GM12864 (cell line): ENCODE measurements around the gene BTBD8.

Experiments used
- DNase-seq: peaks from one replicate; pipeline ENCODE4 v3.0.0-alpha.2; 2011; ENCODE audit warnings: low read depth
- H3K4me3 ChIP-seq: 2 replicates; pipeline ENCODE4 v1.5.1; 2011; ENCODE audit warnings: mild to moderate bottlenecking, low read depth, low read length, control low read depth
- CTCF ChIP-seq: IDR thresholded peaks from 2 replicates; pipeline ENCODE4 v1.5.1; 2011; ENCODE audit warnings: low read depth, mild to moderate bottlenecking, moderate library complexity, low read length, control low read depth, inconsistent platforms; ENCODE audit errors: missing control alignments

BTBD8 gene

DNA sequence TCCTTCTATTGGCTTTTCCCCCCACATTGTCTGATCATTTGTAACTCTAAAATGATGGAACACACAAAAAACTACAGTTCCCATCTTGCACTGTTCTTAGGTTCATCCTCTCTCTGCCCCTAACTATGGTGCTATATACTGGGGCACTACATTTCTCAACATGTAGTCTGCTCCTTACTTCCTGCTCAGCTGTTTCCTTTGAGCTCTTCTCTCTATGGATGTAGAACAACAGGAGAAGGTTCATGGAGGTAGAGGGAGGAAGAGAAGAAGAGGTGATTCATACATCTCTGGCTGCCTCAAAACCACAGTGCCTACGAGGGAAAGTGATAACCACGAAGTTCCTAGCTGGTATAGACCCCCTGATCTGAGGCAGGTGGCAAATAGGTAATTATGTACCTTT is 130.6 kb downstream of the BTBD8 start:
- DNase-seq = no peak
- TF ChIP-seq CTCF = no peak
- H3K4me3 ChIP-seq = no peak overlapping the region

DNA sequence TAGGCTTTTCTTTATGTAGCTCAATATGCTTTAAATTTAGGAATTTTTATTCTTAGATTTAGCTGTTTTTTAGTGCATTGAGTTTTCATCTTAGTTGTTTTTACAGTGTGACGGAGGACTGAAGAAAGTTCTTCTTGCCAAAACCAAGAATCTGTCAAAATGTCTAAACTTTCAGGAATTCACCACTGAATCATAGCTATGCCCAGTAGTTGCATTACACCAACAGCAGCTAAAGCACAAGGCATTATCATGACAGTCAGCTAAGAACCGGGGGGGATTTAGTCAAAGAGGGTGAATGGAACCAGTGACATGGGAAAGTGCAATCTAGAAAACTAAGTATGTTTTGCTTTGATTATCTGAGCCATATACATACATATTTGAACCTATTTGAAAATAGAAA is 131.0 kb downstream of the BTBD8 start:
- TF ChIP-seq CTCF = no peak
- no peak for DNase-seq

DNA sequence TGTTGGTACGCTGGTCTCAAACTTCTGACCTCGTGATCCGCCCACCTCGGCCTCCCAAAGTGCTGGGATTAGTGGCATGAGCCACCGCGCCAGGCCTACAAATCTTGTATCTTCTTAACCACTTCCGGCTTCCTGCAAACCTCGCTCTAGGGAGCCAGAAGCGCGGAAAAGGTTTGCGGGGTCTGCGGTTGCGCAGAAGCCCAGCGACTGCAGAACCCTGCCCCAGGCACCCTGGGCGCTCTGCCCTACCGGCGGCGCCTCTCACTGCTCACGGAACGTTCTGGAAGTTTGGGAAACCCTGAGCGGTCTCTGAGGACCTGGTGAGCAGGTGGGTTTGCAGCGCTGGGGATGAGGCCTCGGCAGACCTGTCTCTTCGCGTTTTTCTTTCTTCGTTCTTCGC is 137.6 kb downstream of the BTBD8 start, which contains the start of gene C1orf146:
C1orf146 (plus strand) TSS at position 195 of the 400 bp plus-strand sequence. CDS start 13,506 bp downstream, outside the sequence.
- no peak within 1 kb of the TSS for H3K4me3 ChIP-seq
- TF ChIP-seq CTCF = no peak
- no peak for DNase-seq

More for the DNA sequence above, 131.0 kb downstream of the BTBD8 start:
- H3K4me3 ChIP-seq = no peak overlapping the region

DNA sequence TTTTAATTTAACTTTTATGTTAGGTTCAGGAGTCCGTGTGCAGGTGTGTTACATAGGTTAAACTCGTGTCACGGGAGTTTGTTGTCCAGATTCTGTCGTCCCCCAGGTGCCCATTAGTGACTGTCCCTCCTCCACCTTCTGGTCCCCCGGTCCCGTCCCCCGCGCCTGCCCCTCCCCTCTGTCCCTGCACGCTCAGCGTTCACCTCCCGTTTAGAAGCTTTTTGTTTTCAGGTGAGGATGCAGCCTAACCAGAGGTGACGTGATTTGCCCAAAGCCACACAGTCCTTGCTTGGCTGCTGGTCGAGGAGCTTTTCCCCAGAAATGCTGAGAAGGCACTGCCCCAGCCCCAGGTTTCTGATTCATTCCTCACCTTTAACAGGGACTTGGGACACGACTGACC is 138.4 kb downstream of the BTBD8 start:
- H3K4me3 ChIP-seq = no peak overlapping the region
- no peak for TF ChIP-seq CTCF
- DNase-seq = no peak

GRCh38 chr1:92219028-92219427 is 138.9 kb downstream of the BTBD8 start:
- TF ChIP-seq CTCF = no peak
- DNase-seq = no peak
- H3K4me3 ChIP-seq = no peak overlapping the region

- DNase-seq = no peak
- H3K4me3 ChIP-seq = no peak overlapping the region
- TF ChIP-seq CTCF = no peak
Measured at GRCh38 chr1:92228401-92228800, 148.3 kb downstream of the BTBD8 start.

DNA sequence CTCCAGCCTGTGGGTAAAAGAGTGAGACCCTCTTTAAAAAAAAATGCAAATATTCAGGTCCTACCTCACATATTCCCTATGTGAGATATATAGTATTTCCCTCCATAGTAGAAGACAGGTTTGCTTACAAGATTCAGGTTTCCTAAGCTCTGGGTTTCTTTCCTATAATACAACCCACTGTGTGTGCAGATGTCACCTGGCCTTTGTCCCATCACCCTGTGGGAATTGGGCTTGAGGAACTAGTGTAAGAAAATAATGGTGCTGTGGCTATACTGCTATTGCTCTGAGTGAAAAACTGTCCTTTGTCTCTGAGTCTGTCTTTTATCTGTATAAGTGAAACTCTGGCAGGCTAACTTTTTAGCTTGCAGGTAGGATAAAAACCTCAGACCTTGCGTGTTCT is 150.6 kb downstream of the BTBD8 start:
- no peak for DNase-seq
- no peak overlapping the region for H3K4me3 ChIP-seq
- TF ChIP-seq CTCF = no peak
